Transverse colon (tissue), 4 donors: ENCODE results near the gene NPLOC4. TPM values are rescaled to one million over a fixed set of nuclear protein-coding genes. Genes with fewer than 3 reads are reported as not detected.

Source experiments
- DNase-seq: peaks from one replicate; pipeline ENCODE4 v3.0.0-alpha.2; 2019
- H3K27ac ChIP-seq, 4 donors: fragments of 200-600 bp; sonication (generic); 2 replicates each; pipeline ENCODE4 v1.5.1; 2016 to 2018; ENCODE audit warnings: inconsistent platforms in 4 of 4
- H3K27me3 ChIP-seq: fragments of 200-600 bp; sonication (generic); 2 replicates; pipeline ENCODE4 v1.5.1; 2017; ENCODE audit warnings: inconsistent platforms
- H3K36me3 ChIP-seq, 4 donors: fragments of 200-600 bp; sonication (generic); 2 replicates each; pipeline ENCODE4 v1.5.1; 2017 to 2019; ENCODE audit warnings: inconsistent platforms in 4 of 4
- H3K4me1 ChIP-seq, 4 donors: fragments of 200-600 bp; sonication (generic); 2 replicates each; pipeline ENCODE4 v1.5.1; 2017 to 2020; ENCODE audit warnings: inconsistent platforms in 4 of 4
- H3K4me3 ChIP-seq, 4 donors: fragments of 200-600 bp; sonication (generic); 1 replicate in 1 of 4; 2 replicates in 3 of 4; pipeline versions ENCODE4 v1.5.1 to v1.6.1; 2017 to 2019; ENCODE audit warnings: inconsistent platforms in 4 of 4
- H3K9me3 ChIP-seq, 2 donors: fragments of 200-600 bp; sonication (generic); 2 replicates each; pipeline ENCODE4 v1.5.1; 2017 to 2019; ENCODE audit warnings: inconsistent platforms in 2 of 2
- CTCF ChIP-seq, 5 experiments: fragments of 200-600 bp in 3 of 5; fragments of 450-650 bp in 2 of 5; sonication (generic) in 3 of 5; IDR thresholded peaks; 1 replicate in 2 of 5; 2 replicates in 3 of 5; pipeline ENCODE4 v1.5.1; 2016 to 2017; ENCODE audit warnings: antibody characterized with exemption in 5 of 5, inconsistent platforms in 3 of 5, mild to moderate bottlenecking in 2 of 5, moderate library complexity in 1 of 5
- EP300 ChIP-seq: sonication (generic); formaldehyde crosslinking; IDR thresholded peaks from one replicate; pipeline ENCODE4 v1.6.1; 2017; ENCODE audit warnings: antibody characterized with exemption, low read depth
- POLR2A ChIP-seq: fragments of 450-650 bp; IDR thresholded peaks from one replicate; pipeline ENCODE4 v1.6.1; 2016; ENCODE audit warnings: antibody characterized with exemption, mild to moderate bottlenecking, moderate library complexity
- POLR2AphosphoS5 ChIP-seq, 3 donors: sonication (generic); formaldehyde crosslinking; IDR thresholded peaks; one replicate each; pipeline ENCODE4 v1.6.1; 2016; ENCODE audit warnings: antibody characterized with exemption in 3 of 3
- WGBS, 2 donors: methylation state at CpG; one replicate each; pipeline ENCODE4 v1.1.5; 2018; ENCODE audit warnings: low coverage in 1 of 2; 5-methylcytosine and 5-hydroxymethylcytosine counted together
- in situ Hi-C, 4 donors: fragments of 200-750 bp; cut with MboI; loops; one replicate each; pipeline versions ENCODE4 v1.15.0 to v1.15.1; 2017; ENCODE audit warnings: low sequenced_read_pairs in 3 of 4, low pct_ligation_motif_present in 1 of 4, low pct_unique_long_range_greater_than_20kb in 1 of 4
- intact Hi-C: fragments of 100-400 bp; cut with DNase I; formaldehyde crosslinking; loops from one replicate; pipeline ENCODE4 v1.15.1; 2023; ENCODE audit warnings: low total_unique reads
- total RNA-seq, 4 donors: library from RNA; depleted of rRNA; stranded (reverse); fragments of >200 nt; gene quantifications; one replicate each; pipeline ENCODE4 v1.1.0, GENCODE V29; 2016

Gene NPLOC4
- total RNA-seq, 4 donors from 2014 or later, result 59.9 to 323 (median 84.6) TPM

DNA sequence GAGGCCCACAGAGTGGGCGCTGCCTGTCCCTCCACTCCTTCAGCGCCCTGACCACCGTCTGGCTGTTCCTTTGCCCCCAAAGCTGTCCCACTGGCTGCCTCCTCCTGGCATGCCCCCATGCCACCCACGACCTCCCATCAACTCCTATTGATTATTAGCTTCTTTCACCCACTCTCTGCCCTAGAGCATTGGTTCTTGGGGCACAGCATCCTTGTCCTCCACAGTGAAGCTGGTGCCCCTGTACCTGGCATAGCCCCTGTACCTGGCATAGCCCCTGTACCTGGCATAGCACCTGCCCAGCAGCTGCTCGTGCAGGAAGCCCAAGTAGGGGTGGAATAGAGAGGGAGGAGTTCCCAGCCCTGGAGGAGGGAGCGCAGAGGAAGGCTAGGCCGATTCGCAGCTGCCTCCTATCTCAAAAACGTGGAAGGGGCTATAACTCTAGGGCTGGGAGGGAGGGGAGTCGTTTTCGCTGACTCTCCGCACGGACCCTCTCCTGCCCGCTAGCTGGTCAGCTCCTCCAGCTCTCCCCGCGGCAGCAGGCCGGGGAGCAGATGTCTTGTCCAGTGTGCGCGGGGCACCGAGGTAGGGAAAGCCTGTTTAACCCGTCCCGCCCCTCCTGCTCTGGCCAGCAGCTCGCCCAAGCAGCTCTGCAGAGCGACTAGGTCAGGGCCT, 118.7 kb downstream of the NPLOC4 start:
- H3K4me1 ChIP-seq, result peaks cover 43 to 53% (median 48%) of the 10 kb centered on the region in 4 donors
- H3K4me3 ChIP-seq, result peak overlapping the region in 3 of 4 donors; percentile 46 to 60 (median 55)
- no peaks in the 10 kb centered on the region for H3K9me3 ChIP-seq
- H3K27ac ChIP-seq, result peak overlapping the region; percentile 99 to 100 (median 100)
- intact Hi-C loops (no loop called here), in situ Hi-C loops (no loop called here)
- peak; percentile 33 for DNase-seq
- WGBS, 2 donors, result 17% methylated on average over 24 of the region's 24 CpGs; no CpG with 5 or more reads in 1 of the 2 donors
- H3K36me3 ChIP-seq, result no peaks in the 10 kb centered on the region
- TF ChIP-seq POLR2AphosphoS5 (IDR thresholded peaks at IDR 0.05) (no peak), EP300 (no peak), CTCF (IDR thresholded peaks at IDR 0.05) (no peak), POLR2A (no peak)
- H3K27me3 ChIP-seq, result peaks cover 7% of the 10 kb centered on the region

GRCh38 chr17:81517339-81518112, 119.4 kb downstream of the NPLOC4 start:
- 58 to 80% methylated on average over 3 to 22 of the region's 24 CpGs for WGBS, 2 donors
- peak; percentile 67 for DNase-seq
- H3K4me1 ChIP-seq, result peaks cover 43 to 53% (median 48%) of the 10 kb centered on the region in 4 donors

GRCh38 chr17:81517009-81517338, 119.9 kb downstream of the NPLOC4 start:
- Histone ChIP-seq H3K4me3 (peak overlapping the region in 2 of 4 donors; percentile 82 to 87), H3K4me1 (peaks cover 43 to 53% (median 48%) of the 10 kb centered on the region in 4 donors), H3K9me3 (no peaks in the 10 kb centered on the region), H3K27me3 (no peaks in the 10 kb centered on the region), H3K36me3 (peaks cover 0 to 3% (median under 1%) of the 10 kb centered on the region in 4 donors), H3K27ac (peak overlapping the region; percentile 99 to 100 (median 100))
- in situ Hi-C loops, result no loop called here
- 70% methylated on average over 9 of the region's 9 CpGs; no CpG with 5 or more reads in 1 of the 2 donors for WGBS, 2 donors
- intact Hi-C loops, result no loop called here
- DNase-seq, result no peak
- no peak for TF ChIP-seq CTCF (IDR thresholded peaks at IDR 0.05)
- TF ChIP-seq POLR2AphosphoS5 (IDR thresholded peaks at IDR 0.05), result no peak
- no peak for TF ChIP-seq EP300
- no peak for TF ChIP-seq POLR2A

More at GRCh38 chr17:81517339-81518112, 119.4 kb downstream of the NPLOC4 start:
- Histone ChIP-seq H3K4me3 (peak overlapping the region in 2 of 4 donors; percentile 82 to 87), H3K9me3 (no peaks in the 10 kb centered on the region), H3K36me3 (no peaks in the 10 kb centered on the region), H3K27ac (peak overlapping the region; percentile 99 to 100 (median 100)), H3K27me3 (peaks cover 1% of the 10 kb centered on the region)
- in situ Hi-C loops, result no loop called here
- TF ChIP-seq POLR2A (no peak), POLR2AphosphoS5 (IDR thresholded peaks at IDR 0.05) (no peak), EP300 (no peak), CTCF (IDR thresholded peaks at IDR 0.05) (no peak)
- intact Hi-C loops, result no loop called here

GRCh38 chr17:81516439-81516838, 120.5 kb downstream of the NPLOC4 start:
- peaks cover 0 to 6% (median 5%) of the 10 kb centered on the region in 4 donors for H3K36me3 ChIP-seq
- intact Hi-C loops, result no loop called here
- peaks cover 43 to 53% (median 48%) of the 10 kb centered on the region in 4 donors for H3K4me1 ChIP-seq
- peak overlapping the region; percentile 99 to 100 (median 100) for H3K27ac ChIP-seq
- in situ Hi-C loops, result no loop called here
- peak; percentile 11 for DNase-seq
- H3K9me3 ChIP-seq, result no peaks in the 10 kb centered on the region
- H3K4me3 ChIP-seq, result peak overlapping the region in 2 of 4 donors; percentile 82 to 87
- no peak for TF ChIP-seq CTCF (IDR thresholded peaks at IDR 0.05)
- TF ChIP-seq POLR2AphosphoS5 (IDR thresholded peaks at IDR 0.05), result no peak
- no peak for TF ChIP-seq POLR2A
- TF ChIP-seq EP300, result no peak
- WGBS, 2 donors, result 66% methylated on average over 3 of the region's 4 CpGs; no CpG with 5 or more reads in 1 of the 2 donors
- no peaks in the 10 kb centered on the region for H3K27me3 ChIP-seq
